DMS153 treated with DMSO at 0.1 percent for 48 hours (cell line): Measurements from ENCODE around the gene SLC9A9.

Experiments
- DNase-seq: peaks from one replicate; lab custom pipeline; 2025; ENCODE audit not compliant: unreplicated experiment; lab: John Stamatoyannopoulos, UW

Gene SLC9A9

GRCh38 chr3:143650827-143651226, 197.4 kb downstream of the SLC9A9 start:
- no peak for DNase-seq

- no peak for DNase-seq
Observed at GRCh38 chr3:143650120-143650519, 198.1 kb downstream of the SLC9A9 start.

- no peak for DNase-seq
Observed at GRCh38 chr3:143648708-143649107, 199.6 kb downstream of the SLC9A9 start.

- DNase-seq: no peak
Observed at GRCh38 chr3:143648218-143648617, 200.1 kb downstream of the SLC9A9 start.

- DNase-seq: peak; percentile 70
Observed at GRCh38 chr3:143644370-143645089, 203.7 kb downstream of the SLC9A9 start.

- DNase-seq: no peak
Observed at GRCh38 chr3:143643905-143644304, 204.4 kb downstream of the SLC9A9 start.

- no peak for DNase-seq
Observed at GRCh38 chr3:143640774-143641173, 207.5 kb downstream of the SLC9A9 start.

- DNase-seq: no peak
Observed at GRCh38 chr3:143637133-143637532, 211.1 kb downstream of the SLC9A9 start.

GRCh38 chr3:143634991-143635390, 213.3 kb downstream of the SLC9A9 start:
- no peak for DNase-seq

- DNase-seq: no peak
Observed at GRCh38 chr3:143634427-143634826, 213.8 kb downstream of the SLC9A9 start.

- no peak for DNase-seq
Observed at GRCh38 chr3:143633816-143634215, 214.5 kb downstream of the SLC9A9 start.

- DNase-seq: no peak
Observed at GRCh38 chr3:143629726-143630125, 218.5 kb downstream of the SLC9A9 start.

GRCh38 chr3:143628971-143629370, 219.3 kb downstream of the SLC9A9 start:
- no peak for DNase-seq

- DNase-seq: no peak
Observed at GRCh38 chr3:143627336-143627735, 220.9 kb downstream of the SLC9A9 start.

- DNase-seq: no peak
Observed at GRCh38 chr3:143619231-143619630, 229.0 kb downstream of the SLC9A9 start.

GRCh38 chr3:143617050-143617449, 231.2 kb downstream of the SLC9A9 start:
- no peak for DNase-seq

- no peak for DNase-seq
Observed at GRCh38 chr3:143613226-143613625, 235.0 kb downstream of the SLC9A9 start.

GRCh38 chr3:143612541-143612940, 235.7 kb downstream of the SLC9A9 start:
- DNase-seq: no peak

- no peak for DNase-seq
Observed at GRCh38 chr3:143608966-143609365, 239.3 kb downstream of the SLC9A9 start.

GRCh38 chr3:143605233-143605950, 242.9 kb downstream of the SLC9A9 start:
- DNase-seq: no peak

GRCh38 chr3:143604402-143605185, 243.7 kb downstream of the SLC9A9 start:
- DNase-seq: no peak

GRCh38 chr3:143603774-143604173, 244.5 kb downstream of the SLC9A9 start:
- DNase-seq: no peak
